Right kidney (tissue), 1 donor: Measurements from ENCODE around the gene HIBCH.
"Not testable (repeated sequence)": the region's sequence is repeated elsewhere in the genome, so short reads cannot be mapped to it uniquely, and the experiment has no call there.

ENCODE experiments used
- DNase-seq: peaks from one replicate; pipeline ENCODE4 v3.0.0-alpha.2; 2016

Gene HIBCH

DNA sequence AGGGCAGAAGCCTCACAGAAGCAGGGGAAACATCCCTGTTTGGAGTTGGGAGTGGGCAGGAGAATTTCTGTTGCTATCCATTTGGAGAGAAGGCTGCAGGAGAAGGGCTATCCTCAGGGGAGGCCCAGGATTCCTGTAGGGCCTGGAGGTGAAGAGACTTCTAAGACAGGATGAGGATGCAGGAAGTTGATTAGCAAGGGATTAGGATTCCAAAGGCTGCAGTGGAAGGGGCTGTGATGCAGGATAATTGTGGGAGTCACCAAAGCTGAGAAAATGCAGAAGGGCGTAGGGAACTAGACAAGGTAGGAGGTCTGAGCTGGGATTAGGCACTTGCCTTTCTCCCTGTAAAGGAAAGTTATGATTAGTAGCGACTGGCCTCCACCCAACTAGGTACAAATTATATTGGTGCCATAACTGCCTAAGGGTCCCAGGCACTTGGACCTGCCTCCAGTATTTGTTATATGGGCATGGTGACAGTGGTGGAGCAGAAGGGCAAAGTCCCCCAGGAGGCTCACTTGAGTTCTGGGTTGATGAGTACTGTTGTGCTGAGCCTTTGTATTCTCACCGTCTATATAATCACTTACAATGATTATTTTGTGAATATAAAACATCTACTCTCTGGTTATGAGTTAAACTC, 160.7 kb downstream of the HIBCH start:
- no peak for DNase-seq

DNA sequence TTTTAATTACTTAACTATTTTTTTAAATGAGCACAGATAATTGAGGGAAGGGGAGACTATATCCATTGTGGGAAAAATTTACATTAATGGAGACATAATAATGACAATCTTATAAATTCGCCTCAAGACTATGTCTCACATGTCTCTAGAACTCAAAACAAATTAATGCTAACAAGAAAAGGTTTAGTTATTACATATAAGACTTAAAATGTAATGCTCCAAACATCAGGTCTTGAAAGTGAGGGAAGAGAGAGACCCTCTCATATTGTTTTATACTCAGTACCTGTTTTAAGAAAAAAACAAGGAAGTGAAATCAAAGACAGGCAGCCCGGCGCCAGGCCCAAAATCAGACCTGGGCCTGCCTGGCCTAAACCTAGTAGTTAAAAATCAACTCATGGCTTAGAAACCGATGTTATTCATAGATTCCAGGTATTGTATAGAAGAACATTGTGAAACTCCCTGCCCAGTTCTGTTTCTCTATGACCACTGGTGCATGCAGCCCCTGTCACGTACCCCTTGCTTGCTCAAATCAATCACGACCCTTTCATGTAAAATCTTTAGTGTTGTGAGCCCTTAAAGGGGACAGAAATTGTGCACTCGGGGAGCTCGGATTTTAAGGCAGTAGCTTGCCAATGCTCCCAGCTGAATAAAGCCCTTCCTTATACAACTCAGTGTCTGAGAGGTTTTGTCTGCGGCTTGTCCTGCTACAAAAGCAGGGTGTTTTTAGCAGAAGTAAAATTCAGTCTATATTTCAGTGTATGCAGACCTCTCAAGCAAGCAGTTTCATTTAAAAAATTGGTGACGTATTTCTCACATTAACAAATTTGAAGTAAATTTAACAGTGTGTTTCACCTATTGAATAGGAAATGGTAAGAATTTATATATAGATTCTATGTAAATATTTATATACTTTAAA, 161.8 kb downstream of the HIBCH start:
- not testable (repeated sequence) for DNase-seq

DNA sequence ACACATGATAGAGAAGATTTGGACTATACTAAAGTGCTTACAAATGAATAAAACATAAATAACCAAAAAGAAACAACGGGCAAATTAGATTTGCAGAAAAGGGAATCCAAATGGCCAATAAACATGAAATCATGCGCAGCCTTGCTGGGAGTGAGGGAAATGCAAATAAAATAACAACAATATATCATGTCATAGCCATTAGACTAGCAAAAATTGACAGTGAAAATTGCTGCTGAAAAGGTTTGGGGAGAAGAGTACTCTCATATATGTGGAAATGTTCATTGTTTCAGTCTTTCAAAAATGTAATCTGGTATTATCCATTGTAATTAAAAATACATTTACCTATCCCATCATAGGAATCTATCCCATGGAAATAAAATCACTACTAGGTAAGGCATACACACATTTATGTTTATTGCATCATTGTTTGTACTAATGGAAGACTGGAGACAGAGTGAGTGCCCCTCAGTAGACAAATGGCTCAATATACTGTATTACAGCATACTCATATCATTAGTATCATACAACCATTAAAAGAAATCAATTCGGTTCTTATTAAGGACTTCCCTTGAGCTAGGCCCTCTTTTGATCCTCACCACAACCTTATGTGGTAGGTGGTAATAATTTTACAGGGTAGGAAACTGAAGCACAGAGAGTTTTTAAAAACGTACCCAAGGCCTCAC, 163.0 kb downstream of the HIBCH start:
- no peak for DNase-seq
